ENCODE measurements around the gene SMG6. TPM values are rescaled to one million over a fixed set of nuclear protein-coding genes. Genes with fewer than 3 reads are reported as not detected.
A peak's percentile ranks its signal among the peaks of the same experiment; 100 is the strongest.

The SMG6 gene
- total and polyA plus RNA-seq, 7 donors = 11.1 to 38.8 (median 22.9) TPM

DNA sequence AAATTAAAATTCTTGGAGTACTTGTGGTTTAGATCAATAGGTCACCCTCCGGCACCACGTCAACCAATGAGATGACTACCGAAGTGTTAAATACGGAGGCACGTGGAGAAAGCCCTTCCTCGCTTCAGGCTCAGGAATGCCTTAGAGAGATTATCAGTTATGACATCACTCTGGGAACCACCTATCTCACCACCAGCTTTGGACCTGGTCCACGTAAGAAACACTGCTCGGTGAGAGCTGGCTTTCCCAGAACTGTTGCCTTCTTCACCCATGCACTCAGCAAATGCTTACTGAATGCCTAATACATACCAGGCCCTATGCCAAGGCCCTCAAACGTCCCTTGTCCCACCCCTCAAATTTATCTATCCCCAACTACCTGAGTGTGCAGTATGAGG lies 71.3 kb downstream of the SMG6 start:
- H3K4me1 ChIP-seq = peaks cover 0 to 54% (median 39%) of the 10 kb centered on the region in 4 donors
- peak overlapping the region; percentile 42 to 71 (median 58) for H3K27ac ChIP-seq
- no peak for DNase-seq
- TF ChIP-seq POLR2AphosphoS5 (IDR thresholded peaks at IDR 0.05) = no peak
- no peak for TF ChIP-seq POLR2A (IDR thresholded peaks at IDR 0.05)
- TF ChIP-seq, protein P1, sequence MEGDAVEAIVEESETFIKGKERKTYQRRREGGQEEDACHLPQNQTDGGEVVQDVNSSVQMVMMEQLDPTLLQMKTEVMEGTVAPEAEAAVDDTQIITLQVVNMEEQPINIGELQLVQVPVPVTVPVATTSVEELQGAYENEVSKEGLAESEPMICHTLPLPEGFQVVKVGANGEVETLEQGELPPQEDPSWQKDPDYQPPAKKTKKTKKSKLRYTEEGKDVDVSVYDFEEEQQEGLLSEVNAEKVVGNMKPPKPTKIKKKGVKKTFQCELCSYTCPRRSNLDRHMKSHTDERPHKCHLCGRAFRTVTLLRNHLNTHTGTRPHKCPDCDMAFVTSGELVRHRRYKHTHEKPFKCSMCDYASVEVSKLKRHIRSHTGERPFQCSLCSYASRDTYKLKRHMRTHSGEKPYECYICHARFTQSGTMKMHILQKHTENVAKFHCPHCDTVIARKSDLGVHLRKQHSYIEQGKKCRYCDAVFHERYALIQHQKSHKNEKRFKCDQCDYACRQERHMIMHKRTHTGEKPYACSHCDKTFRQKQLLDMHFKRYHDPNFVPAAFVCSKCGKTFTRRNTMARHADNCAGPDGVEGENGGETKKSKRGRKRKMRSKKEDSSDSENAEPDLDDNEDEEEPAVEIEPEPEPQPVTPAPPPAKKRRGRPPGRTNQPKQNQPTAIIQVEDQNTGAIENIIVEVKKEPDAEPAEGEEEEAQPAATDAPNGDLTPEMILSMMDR (IDR thresholded peaks at IDR 0.05) = no peak
- TF ChIP-seq EP300 (IDR thresholded peaks at IDR 0.05) = no peak
- no peaks in the 10 kb centered on the region for H3K27me3 ChIP-seq
- intact Hi-C loops (cut with DNase I) = no loop called here
- no peaks in the 10 kb centered on the region for H3K36me3 ChIP-seq
- no peak overlapping the region for H3K4me3 ChIP-seq
- H3K9me3 ChIP-seq = no peaks in the 10 kb centered on the region
- 69 to 75% methylated on average over 9 of the region's 9 CpGs for WGBS, 2 donors

DNA sequence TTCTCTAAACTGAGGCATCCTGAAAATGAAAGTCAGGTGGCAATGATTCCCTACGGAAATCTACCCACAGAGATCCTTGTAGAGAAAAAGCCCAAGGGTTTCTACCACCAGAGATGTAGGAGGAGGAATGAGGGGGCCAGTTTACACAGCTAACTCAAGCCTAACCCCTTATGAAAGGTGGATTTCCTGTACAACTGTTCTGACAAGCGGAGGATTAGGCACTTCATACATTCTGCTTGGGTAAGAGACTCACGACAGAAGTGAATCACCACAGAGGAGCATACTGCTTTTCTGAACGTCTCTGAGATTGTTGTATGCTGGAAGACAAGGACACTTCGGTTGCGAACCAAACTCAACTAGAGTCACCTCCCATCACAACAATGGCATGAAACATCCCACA lies 72.7 kb downstream of the SMG6 start:
- Histone ChIP-seq H3K36me3 (no peaks in the 10 kb centered on the region), H3K27me3 (no peaks in the 10 kb centered on the region), H3K27ac (peak overlapping the region; percentile 42 to 71 (median 56)), H3K9me3 (no peaks in the 10 kb centered on the region), H3K4me3 (no peak overlapping the region), H3K4me1 (peaks cover 0 to 50% (median 31%) of the 10 kb centered on the region in 4 donors)
- intact Hi-C loops (cut with DNase I) = no loop called here
- 67 to 71% methylated on average over 6 of the region's 6 CpGs for WGBS, 2 donors
- TF ChIP-seq POLR2AphosphoS5 (IDR thresholded peaks at IDR 0.05) = no peak
- TF ChIP-seq POLR2A (IDR thresholded peaks at IDR 0.05) = no peak
- TF ChIP-seq, protein P1 (IDR thresholded peaks at IDR 0.05) = no peak
- no peak for TF ChIP-seq EP300 (IDR thresholded peaks at IDR 0.05)
- DNase-seq = no peak

DNA sequence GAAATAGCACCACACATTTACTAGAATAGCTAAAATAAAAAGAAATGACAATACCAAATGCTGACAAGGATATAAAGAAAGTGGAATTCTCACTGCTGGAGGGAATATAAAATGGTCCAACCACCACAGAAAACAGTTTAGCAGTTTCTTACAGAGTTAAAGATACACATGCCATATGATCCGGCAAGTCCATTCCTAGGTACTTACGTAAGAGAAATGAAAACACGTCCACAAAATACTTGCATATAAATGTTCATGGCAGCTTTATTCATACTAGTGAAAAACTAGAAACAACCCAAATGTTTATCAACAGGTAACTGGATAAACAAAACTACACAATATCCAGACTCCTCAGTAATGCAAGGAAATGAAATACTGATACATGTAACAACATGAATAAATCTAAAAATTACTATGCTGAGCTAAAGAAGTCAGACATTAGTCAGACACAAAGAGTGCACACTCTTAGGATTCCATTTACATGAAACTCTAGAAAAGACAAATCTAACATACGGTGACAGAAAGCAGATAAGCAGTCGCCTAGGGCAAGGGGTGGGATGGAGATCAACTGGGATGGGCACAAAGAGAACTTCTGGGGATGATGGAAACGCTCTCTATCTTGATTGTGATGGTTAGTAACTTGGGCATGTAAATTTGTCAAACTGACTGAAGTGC lies 76.4 kb downstream of the SMG6 start:
- peaks cover 0 to 38% (median 36%) of the 10 kb centered on the region in 4 donors for H3K4me1 ChIP-seq
- DNase-seq = no peak
- WGBS, 2 donors = 88% methylated on average over 6 of the region's 6 CpGs
- no peak overlapping the region for H3K27ac ChIP-seq
- intact Hi-C loops (cut with DNase I) = no loop called here
- no peaks in the 10 kb centered on the region for H3K9me3 ChIP-seq
- no peak overlapping the region for H3K4me3 ChIP-seq
- TF ChIP-seq POLR2AphosphoS5 (IDR thresholded peaks at IDR 0.05) = no peak
- TF ChIP-seq, protein P1 (IDR thresholded peaks at IDR 0.05) = no peak
- no peak for TF ChIP-seq POLR2A (IDR thresholded peaks at IDR 0.05)
- TF ChIP-seq EP300 (IDR thresholded peaks at IDR 0.05) = no peak
- H3K27me3 ChIP-seq = no peaks in the 10 kb centered on the region
- no peaks in the 10 kb centered on the region for H3K36me3 ChIP-seq

DNA sequence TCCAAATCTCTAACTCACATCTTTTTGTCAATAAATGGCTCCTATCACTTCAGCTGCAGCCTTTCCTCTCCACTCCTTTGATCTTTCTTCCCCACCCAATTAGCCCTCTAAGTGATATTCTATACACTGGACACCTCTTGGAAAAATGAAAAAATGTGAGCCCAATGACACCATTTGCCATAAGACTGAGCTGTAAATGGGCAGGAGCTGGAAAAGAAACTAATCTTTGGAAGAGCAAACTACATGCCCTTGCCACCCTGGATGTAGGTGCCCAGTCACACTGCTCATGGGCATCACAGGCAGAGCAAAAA lies 80.0 kb downstream of the SMG6 start:
- TF ChIP-seq POLR2A (IDR thresholded peaks at IDR 0.05) (no peak), POLR2AphosphoS5 (IDR thresholded peaks at IDR 0.05) (no peak), EP300 (IDR thresholded peaks at IDR 0.05) (no peak)
- TF ChIP-seq, protein P1 (IDR thresholded peaks at IDR 0.05) = no peak
- Histone ChIP-seq H3K27ac (peak overlapping the region; percentile 41 to 81 (median 68)), H3K27me3 (no peaks in the 10 kb centered on the region), H3K4me3 (no peak overlapping the region), H3K36me3 (peaks cover 0 to 5% (median 0%) of the 10 kb centered on the region in 4 donors), H3K4me1 (peaks cover 0 to 21% (median 21%) of the 10 kb centered on the region in 4 donors), H3K9me3 (no peaks in the 10 kb centered on the region)
- intact Hi-C loops (cut with DNase I) = no loop called here
- DNase-seq = no peak

Data from sigmoid colon (tissue), 7 donors.